D721Med (cell line): ENCODE measurements around the gene ZIC1.
A peak's percentile ranks its signal among the peaks of the same experiment; 100 is the strongest.

ENCODE experiments used
- DNase-seq: peaks from one replicate; pipeline ENCODE4 v3.0.0; 2011; ENCODE audit warnings: low spot score; ENCODE audit not compliant: insufficient read length
- FAIRE-seq: peaks from 2 replicates; lab custom pipeline; 2011; peaks lifted over from hg19 to GRCh38; lab: Jason Lieb, UNC
- TF ChIP-seq, protein P1 (sequence below): IDR thresholded peaks from 2 replicates; pipeline ENCODE4 v1.5.1; 2012; ENCODE audit warnings: mild to moderate bottlenecking, control low read depth; ENCODE audit not compliant: insufficient read depth; ENCODE audit errors: missing control alignments

ZIC1 gene

DNA sequence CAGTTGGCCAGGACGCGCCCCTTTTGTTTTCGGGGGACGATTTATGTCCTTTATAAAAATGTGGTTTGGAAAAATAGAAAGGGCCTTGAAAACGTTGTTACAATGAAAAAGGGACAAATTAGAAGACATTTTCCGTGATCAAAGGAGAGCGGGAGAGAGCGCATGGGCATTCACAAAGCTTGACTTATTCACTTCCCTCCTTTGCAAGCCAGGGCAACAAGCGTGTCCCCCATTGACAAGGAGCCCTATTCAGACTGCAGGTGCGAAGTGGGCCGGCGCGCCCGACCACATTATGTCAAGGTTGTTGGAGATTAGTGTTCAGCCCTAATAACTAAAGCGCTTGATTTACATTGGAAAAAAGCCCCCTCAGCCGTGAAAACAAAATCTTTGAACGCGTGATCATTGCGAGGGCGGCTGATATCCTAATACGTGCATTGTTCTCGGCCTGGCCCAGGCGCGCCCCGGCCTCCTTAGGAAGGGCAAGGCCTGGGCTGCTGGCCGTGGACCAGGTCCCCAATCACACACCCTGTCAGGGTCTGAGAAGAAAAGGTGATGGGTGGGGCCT is 28.7 kb upstream of the ZIC1 start:
- no peak for FAIRE-seq
- TF ChIP-seq, protein P1, sequence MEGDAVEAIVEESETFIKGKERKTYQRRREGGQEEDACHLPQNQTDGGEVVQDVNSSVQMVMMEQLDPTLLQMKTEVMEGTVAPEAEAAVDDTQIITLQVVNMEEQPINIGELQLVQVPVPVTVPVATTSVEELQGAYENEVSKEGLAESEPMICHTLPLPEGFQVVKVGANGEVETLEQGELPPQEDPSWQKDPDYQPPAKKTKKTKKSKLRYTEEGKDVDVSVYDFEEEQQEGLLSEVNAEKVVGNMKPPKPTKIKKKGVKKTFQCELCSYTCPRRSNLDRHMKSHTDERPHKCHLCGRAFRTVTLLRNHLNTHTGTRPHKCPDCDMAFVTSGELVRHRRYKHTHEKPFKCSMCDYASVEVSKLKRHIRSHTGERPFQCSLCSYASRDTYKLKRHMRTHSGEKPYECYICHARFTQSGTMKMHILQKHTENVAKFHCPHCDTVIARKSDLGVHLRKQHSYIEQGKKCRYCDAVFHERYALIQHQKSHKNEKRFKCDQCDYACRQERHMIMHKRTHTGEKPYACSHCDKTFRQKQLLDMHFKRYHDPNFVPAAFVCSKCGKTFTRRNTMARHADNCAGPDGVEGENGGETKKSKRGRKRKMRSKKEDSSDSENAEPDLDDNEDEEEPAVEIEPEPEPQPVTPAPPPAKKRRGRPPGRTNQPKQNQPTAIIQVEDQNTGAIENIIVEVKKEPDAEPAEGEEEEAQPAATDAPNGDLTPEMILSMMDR: no peak
- DNase-seq: no peak

DNA sequence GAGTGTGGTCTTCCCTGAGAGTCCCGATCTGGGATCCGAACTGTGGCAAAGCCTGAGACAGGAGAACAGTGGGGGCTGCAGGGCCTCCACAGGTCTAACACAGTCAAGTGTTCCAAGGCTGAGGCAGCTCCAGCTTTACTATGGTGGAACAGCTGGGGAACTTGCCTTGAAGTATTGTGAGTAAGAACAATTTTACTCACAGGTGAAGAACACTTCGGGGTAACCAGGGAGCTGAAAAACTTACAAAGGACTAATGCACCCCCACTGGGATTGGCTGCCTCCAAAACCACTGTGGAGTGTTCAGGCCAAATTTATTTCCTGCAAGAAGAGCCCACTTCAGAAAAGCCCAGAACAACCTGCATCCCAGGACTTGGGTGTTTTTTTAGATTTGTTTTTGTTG is 28.2 kb upstream of the ZIC1 start:
- TF ChIP-seq, protein P1: no peak
- DNase-seq (no peak), FAIRE-seq (no peak)

DNA sequence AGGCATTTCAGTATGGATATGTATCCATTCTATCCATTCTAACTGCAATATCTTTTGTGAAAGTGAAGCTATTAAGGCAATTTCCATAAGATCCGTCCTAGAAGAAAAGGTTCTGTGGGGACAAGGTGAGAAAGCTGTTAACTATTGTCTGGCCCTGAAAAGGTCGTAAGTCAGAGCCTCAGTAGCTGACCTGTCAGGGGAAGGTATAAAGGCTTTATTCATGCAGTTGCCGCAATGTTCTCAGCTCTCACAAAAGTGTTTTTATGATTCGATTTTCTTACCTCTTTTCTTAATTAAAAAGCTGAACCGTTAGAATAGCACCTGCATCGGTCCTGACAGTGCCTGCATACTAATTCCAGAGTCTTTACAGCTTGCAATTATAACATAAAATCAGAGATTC is 27.6 kb upstream of the ZIC1 start:
- TF ChIP-seq, protein P1: no peak
- FAIRE-seq (no peak), DNase-seq (no peak)

DNA sequence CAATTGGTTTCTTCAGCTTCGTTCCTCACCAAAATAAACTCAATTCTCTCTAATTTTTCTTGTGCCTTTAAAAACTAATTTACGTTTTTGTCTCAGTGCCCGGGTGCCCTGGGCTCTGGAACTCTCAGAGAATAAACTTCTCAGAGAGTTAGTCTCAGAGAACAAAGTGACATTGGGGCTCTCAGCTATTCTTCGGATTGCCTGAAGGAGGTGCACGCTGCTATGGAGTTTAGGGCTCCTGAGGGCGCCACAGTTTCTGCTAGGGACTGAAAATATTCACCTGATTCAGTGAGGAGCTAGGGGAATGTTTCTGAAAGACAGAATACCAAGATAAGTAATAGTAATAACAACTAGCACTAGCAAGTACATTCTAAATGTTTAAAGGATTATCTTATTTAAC is 25.5 kb upstream of the ZIC1 start:
- DNase-seq: no peak
- FAIRE-seq: no peak
- TF ChIP-seq, protein P1: peak; percentile 18

DNA sequence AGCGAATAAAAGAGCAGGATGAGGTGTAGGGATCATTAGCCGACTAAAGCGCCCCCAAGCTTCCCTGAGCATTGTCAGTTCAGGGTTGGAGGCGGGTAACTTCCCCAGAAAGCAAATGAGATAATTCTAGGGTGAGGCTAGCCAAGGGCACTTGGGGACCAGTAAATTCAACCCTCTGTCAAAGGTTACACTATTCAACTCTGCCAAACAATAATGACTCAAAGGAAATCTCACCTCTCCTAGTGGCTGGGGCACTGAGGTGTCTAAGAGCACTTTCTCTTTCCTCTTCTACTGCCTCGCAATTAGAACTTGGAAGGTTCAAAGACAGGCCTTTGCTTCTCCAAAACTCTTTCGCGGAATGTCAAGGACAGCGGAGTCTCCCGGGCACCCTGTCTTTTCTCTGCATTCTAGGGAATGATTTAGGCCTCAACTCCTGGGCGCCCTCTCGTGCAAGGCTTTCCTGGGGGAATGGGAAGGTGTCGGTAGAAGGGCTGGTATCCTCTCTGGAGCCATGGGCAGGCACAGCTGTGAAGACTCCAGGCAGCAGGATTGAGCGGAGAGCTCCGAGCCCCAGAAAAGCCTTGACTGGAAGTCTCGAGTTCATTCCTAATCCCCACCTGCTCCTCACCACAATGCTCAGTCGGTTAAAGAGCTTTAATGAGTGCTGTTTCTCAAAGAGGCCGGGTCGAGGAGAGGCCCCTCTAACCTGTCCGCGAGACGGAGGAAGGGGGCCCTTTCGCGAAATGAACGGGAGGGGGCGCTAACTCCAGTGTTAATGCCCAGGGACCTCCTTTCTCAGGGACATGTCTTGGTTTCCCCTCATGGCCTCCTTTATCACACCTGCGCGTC is 24.7 kb upstream of the ZIC1 start:
- no peak for DNase-seq
- FAIRE-seq: no peak
- TF ChIP-seq, protein P1: no peak

DNA sequence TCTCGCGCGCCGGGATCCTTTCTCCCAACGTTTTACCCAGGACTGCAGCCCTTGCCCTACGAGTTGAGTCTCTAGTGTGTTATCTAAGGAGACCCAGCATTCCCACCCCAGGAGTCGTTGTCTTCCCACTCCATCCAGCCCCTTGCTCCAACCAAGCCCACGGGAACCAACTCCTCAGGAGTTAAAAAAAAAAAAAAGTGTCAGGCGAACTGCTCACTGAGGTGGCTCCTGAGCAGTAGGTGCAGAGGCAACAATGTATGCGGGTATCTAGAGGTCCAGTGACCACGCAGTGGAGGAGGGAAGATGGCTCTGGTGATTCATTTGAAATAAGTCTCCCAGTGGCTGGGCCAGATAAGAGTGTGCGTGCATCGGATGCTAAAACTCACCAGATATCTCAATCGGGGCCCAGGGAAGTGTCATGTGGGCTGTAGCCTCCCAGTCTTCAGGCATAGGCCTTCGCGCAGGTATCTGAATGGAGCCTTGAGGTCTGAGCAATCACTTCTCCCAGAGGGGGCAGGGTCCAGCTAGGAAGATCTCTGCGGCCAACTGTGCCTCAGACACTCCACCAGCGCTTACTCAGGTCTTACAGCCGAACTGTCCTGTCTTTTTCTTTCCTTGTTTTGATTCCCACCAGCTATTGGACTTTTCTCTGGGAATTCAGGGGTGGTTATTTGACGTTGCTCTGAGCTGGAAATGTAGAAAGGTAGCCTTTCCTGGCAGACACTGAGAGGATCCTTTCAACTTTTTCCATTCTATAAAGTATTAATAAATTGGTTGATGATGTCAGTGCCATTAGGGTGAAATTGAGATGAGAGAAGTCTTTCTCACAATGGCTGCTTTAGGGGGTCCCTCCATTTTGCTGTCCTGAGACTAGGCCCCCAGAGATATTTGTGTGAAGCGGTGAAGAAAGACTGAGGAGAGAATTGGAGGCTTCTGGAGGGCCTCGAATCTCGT is 23.8 kb upstream of the ZIC1 start:
- TF ChIP-seq, protein P1: no peak
- DNase-seq (no peak), FAIRE-seq (no peak)
